Bronchial epithelial cell (primary cell): Measurements from ENCODE around the gene HAPSTR1. TPM values are rescaled to one million over a fixed set of nuclear protein-coding genes. Genes with fewer than 3 reads are reported as not detected.
A peak's percentile ranks its signal among the peaks of the same experiment; 100 is the strongest.

ENCODE experiments used
- DNase-seq: peaks from one replicate; pipeline ENCODE4 v3.0.0-alpha.2; 2010; ENCODE audit warnings: low read depth
- FAIRE-seq: peaks from 2 replicates; lab custom pipeline; 2011; peaks lifted over from hg19 to GRCh38; lab: Jason Lieb, UNC
- H3K27me3 ChIP-seq: 2 replicates; pipeline ENCODE4 v1.5.1; 2011; ENCODE audit warnings: low read length; ENCODE audit not compliant: control insufficient read depth, insufficient read depth
- H3K36me3 ChIP-seq: 2 replicates; pipeline ENCODE4 v1.5.1; 2011; ENCODE audit warnings: low read length; ENCODE audit not compliant: control insufficient read depth, insufficient read depth
- H3K4me3 ChIP-seq: 2 replicates; pipeline ENCODE4 v1.5.1; 2011; ENCODE audit warnings: mild to moderate bottlenecking, low read depth, low read length, control low read depth
- total RNA-seq: library from RNA; depleted of rRNA; stranded (reverse); fragments of >200 nt; gene quantifications from 2 replicates; pipeline ENCODE4 v1.2.1, GENCODE V29; 2014
- TF ChIP-seq, protein P1 (sequence below): IDR thresholded peaks from 2 replicates; pipeline ENCODE4 v1.5.1; 2011; ENCODE audit warnings: mild to moderate bottlenecking, moderate library complexity, low read length, control low read depth, inconsistent platforms; ENCODE audit not compliant: insufficient read depth, severe bottlenecking

The HAPSTR1 gene
- total RNA-seq, 1 donor from 2014 or later = 66.1 TPM

DNA sequence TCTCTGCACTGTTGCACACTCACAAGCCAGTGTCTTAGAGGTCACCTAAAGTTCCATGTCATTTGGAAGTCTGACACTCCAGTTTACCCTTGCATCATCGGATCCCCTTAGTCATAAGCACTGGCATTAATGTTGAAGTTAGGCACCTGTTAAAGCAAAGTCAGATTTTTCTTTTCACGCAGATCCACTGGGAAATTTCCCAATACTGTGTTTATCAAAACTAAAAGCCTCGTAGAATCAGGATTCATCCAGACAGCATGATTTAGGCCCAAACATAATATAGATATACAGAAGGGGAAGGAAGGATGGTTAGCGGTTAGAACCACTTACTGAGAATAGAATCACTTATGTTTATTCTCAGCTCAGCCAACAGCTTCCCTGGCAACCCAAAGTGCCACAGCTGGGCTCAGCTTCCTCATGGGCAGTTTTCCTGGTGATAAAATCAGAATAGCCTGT is 30.1 kb upstream of the HAPSTR1 start:
- no peak for FAIRE-seq
- H3K27me3 ChIP-seq = no peaks in the 10 kb centered on the region
- H3K4me3 ChIP-seq = no peak overlapping the region
- DNase-seq = peak; percentile 27
- H3K36me3 ChIP-seq = no peaks in the 10 kb centered on the region
- TF ChIP-seq, protein P1, sequence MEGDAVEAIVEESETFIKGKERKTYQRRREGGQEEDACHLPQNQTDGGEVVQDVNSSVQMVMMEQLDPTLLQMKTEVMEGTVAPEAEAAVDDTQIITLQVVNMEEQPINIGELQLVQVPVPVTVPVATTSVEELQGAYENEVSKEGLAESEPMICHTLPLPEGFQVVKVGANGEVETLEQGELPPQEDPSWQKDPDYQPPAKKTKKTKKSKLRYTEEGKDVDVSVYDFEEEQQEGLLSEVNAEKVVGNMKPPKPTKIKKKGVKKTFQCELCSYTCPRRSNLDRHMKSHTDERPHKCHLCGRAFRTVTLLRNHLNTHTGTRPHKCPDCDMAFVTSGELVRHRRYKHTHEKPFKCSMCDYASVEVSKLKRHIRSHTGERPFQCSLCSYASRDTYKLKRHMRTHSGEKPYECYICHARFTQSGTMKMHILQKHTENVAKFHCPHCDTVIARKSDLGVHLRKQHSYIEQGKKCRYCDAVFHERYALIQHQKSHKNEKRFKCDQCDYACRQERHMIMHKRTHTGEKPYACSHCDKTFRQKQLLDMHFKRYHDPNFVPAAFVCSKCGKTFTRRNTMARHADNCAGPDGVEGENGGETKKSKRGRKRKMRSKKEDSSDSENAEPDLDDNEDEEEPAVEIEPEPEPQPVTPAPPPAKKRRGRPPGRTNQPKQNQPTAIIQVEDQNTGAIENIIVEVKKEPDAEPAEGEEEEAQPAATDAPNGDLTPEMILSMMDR = no peak

DNA sequence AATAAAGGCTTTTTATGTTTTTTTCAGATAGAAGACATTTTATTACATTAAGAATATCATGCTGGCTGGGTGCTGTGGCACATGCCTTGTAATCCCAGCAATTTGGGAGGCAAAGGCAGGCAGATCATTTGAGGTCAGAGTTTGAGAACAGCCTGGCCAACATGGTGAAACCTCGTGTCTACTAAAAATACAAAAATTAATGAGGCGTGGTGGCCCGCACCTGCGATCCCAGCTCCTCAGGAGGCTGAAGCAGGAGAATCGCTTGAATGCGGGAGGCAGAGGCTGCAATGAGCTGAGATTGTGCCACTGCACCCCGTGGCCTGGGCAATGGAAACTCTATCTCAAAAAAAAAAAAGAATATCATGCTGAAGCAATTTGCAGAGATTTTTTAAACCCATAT is 29.1 kb upstream of the HAPSTR1 start:
- DNase-seq (no peak), FAIRE-seq (no peak)
- Histone ChIP-seq H3K36me3 (no peaks in the 10 kb centered on the region), H3K27me3 (no peaks in the 10 kb centered on the region), H3K4me3 (no peak overlapping the region)
- TF ChIP-seq, protein P1 = no peak

DNA sequence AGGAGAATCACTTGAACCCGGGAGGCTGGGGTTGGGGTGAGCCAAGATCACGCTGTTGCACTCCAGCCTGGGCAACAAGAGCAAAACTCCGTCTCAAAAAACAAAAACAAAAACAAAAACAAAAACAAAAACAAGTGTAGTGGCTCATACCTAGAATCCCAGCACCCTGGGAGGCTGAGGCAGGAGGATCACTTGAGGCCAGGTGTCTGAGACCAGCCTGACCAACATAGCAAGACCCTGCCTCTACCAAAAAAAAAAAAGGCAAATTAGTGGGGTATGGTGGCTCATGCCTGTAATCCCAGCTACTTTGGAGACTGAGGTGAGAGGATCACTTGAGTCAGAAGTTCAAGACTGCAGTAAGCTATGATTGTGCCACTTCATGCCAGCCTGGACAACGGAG is 26.4 kb upstream of the HAPSTR1 start:
- TF ChIP-seq, protein P1 = no peak
- Histone ChIP-seq H3K27me3 (no peaks in the 10 kb centered on the region), H3K4me3 (no peak overlapping the region), H3K36me3 (no peaks in the 10 kb centered on the region)
- no peak for DNase-seq
- FAIRE-seq = no peak

DNA sequence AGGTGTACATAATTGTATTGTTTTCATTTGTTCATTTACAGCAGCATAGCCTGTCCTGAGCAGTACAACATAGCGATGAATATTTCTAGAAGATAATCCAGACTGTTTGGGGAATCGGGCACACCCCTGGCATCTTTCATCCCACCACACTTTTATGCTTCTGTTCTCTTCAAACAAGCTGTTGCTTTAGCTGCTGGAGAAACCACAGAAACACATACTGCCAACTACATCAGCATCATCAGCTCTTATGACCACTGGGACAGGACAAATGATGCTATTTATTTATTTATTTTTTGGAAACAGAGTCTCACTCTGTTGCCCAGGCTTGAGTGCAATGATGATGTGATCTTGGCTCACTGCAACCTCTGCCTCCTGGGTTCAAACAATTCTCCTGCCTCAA is 22.6 kb upstream of the HAPSTR1 start:
- TF ChIP-seq, protein P1 = no peak
- DNase-seq = no peak
- no peak for FAIRE-seq
- Histone ChIP-seq H3K27me3 (no peaks in the 10 kb centered on the region), H3K36me3 (no peaks in the 10 kb centered on the region), H3K4me3 (no peak overlapping the region)

DNA sequence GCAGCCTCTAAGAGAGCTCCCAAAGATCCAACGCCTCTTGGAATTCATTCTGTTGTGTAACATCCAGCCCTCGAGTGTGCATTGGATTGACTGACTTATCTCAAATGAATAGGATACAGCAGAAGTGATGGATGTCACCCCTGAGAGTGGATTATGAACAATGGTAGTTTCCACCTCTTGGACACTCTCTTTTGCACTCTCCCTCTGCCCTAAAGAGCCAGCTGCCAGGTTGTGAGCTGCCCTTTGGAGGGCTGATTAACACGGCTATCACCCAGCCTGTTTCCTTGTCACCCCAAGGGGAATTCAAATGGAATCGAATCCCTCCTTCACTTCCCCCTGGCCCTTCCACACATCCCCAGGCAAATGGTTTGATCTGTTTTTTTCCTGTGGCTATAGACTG is 21.2 kb upstream of the HAPSTR1 start:
- DNase-seq (no peak), FAIRE-seq (no peak)
- TF ChIP-seq, protein P1 = no peak
- H3K4me3 ChIP-seq = no peak overlapping the region
- H3K27me3 ChIP-seq = no peaks in the 10 kb centered on the region
- no peaks in the 10 kb centered on the region for H3K36me3 ChIP-seq

DNA sequence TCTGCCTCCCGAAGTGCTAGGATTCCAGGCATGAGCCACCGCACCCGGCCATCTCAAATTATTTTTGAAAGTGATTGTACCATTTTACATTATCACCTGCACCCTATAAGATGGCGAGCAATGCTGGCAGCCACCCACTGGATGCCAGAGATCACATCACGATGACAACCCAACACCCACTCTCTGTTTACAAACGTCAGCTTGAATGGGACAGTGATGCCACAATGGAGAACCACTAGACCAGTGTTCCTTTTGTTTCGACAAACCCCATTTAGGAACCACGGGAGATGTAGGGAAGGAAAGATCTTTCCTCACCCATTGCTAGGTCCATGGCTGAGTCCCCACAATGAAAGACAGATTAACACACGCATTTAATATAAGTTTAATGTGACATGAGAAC is 20.1 kb upstream of the HAPSTR1 start:
- no peaks in the 10 kb centered on the region for H3K36me3 ChIP-seq
- TF ChIP-seq, protein P1 = no peak
- no peak for DNase-seq
- no peak for FAIRE-seq
- H3K4me3 ChIP-seq = no peak overlapping the region
- H3K27me3 ChIP-seq = no peaks in the 10 kb centered on the region
